Activated naive CD4-positive, alpha-beta T cell (primary cell): ENCODE results near the gene LINC01488.

Experiments used
- DNase-seq, 4 experiments: peaks; one replicate each; lab custom pipeline; 2025; lab: John Stamatoyannopoulos, UW

Gene LINC01488

GRCh38 chr11:69445131-69445470 is 36.4 kb upstream of the LINC01488 start:
- no peak for DNase-seq

GRCh38 chr11:69446108-69446507 is 35.4 kb upstream of the LINC01488 start:
- DNase-seq: no peak

DNA sequence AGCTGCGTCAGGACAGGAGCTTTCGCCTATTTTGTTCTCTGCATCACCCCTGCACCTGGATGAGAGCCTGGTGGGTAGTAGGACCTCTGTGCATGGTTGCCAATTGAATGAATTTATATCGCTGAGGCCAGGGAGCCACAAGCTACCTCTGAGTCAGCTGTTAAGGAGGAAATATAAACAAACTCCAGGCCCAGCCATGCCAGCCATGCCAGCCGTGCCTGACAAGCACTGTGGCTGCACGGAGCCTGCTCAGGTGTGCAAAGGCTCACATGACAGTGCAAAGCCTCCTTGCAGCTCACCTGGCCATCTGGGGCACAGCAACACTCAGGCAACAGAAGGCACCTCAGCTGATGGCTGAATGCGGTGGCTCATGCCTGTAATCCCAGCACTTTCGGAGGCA is 33.7 kb upstream of the LINC01488 start:
- DNase-seq: no peak

DNA sequence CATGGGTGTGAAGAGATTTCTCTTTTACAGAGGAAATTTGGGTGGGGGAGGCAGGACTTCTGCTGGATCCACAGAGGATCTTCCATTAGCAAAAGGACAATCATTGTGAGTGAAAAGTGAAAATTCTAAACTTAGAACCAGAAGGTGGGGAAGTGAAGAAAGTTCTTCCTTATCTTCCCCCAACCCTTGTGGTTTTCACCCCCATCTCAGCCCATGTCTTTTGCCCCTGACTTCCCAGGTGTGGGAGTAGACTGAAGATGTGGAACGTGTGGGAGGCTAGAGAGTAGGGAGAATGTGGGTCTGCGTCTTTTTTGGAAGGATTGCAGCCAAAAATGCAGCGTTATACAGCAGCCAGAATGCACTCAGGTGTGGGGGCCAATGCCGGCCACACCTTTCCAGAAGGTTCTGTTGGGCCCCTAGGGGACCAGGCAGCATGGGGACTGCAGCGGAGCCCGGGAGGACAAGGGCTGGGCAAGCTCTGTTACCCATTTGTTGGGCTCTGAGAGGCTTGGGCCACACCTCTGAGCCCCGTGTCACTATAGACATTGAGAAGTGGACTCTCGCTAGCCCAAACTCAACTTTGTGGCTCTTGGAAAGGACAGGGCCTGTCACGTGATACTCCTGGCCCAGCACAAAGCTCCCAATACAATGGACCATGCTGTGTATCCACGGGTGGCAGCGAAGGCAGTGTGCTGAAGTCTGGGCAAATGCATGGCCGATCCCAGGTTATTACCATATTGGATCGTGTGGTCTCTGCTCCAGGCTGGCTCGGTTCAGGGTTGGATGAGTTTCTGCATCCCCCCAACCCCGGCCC is 32.8 kb upstream of the LINC01488 start:
- DNase-seq: no peak

- DNase-seq: no peak
Measured at GRCh38 chr11:69449320-69450063, 32.0 kb upstream of the LINC01488 start.

DNA sequence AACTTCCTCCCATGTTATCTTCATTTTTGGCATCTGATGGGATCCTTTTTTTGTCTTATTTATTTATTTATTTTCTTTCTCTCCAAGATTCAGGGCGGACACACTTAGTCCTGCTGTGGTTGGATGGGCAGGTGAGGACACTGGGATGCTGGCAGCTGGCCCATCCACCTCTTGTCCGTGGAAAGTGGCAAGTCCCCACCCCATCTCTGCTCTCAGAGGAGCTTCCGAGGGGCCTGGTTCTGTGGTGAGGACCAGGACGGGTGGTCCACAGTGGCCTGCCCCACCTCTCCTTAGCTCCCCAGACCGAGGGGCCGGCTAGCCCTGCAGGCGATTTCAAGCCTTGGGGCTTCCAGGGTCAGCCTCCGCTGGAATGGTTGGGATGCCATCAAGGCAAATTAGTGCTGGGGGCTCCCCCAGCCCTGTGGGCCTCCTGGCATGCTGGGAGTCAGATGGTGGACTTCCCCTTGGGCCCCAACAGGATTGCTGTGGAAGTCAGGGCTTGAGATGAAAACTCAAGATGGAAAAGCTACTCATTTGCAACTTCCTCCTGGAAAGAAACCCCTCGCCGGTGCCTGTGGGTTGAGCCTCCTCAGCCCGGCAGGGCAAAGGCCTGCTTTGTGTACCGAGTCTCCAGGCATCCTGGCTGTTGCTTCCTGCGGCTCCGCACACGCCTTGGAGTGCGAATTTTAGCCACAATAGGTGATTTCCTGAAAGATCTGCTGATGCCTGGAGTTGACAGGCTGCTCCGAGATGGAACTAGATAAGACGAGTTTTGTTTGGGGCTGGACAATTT is 31.2 kb upstream of the LINC01488 start:
- DNase-seq: no peak

DNA sequence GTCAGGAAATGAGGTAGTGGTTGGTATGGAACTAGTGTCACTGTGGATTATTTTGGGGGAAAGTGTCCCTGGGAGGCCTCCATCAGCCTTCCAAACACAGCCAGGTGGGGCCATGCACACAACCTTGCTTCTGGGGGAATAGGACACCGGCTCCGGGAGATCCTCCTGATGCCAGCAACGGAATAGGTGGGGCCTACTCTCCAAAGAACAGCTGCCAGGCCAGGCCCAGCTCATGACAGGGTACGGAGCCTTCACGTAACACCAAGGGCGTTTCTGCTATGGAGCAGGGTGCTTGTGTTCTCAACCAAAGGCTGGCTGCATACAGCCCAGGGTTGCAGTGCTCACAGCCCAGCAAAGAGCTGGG is 30.6 kb upstream of the LINC01488 start:
- DNase-seq: no peak

DNA sequence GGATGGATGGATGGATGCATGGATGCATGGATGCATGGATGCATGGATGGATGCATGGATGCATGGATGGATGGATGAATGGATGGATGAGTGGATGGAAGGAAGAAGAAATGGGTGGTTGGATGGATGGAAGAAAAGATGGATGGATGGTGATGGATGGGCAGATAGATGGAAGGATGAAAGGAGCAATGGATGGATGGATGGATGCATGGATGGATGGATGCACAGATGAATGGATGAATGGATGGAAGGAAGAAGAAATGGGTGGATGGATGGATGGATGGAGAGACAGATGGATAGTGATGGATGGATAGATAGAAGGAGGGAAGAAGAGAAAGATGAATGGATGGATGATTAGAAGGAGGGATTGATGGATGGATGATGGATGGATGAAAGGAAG is 30.2 kb upstream of the LINC01488 start:
- no peak for DNase-seq

DNA sequence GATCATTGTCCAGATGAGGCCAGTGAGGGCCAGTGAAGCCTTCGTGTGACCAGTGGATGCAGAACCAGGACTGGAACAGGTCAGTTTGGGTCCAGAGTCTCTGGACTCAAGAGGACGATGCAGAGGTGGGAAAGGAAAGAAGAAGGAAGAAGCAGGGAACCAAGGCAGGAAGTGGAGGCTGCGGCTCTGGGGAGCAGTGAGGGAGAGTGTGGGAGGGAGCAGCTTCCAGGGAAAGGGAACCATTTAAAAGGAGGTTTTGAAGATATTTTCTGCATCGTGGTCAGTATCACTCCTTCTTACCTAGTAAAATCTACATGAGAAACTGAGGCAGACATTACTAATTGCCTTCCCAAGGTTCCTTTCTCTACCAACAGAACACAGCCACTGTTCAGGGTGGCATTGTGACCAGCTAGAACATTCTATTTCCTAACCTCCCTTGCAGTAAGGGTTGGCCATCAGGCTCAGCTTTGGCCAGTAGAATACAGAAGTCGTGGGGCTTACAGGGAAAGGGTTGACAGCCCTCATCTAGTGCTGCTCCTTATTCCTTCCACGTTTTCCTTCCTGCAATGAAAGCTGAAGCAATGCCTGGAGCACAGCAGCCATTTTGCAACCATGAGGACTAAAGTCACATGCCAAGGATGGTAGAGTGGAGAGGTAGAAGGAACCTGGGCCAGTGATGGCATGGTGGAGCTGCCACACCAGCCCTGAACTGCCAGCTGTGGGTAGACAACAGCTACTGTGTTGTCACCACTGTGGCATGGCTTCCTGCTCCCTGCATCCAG is 29.1 kb upstream of the LINC01488 start:
- DNase-seq: no peak

DNA sequence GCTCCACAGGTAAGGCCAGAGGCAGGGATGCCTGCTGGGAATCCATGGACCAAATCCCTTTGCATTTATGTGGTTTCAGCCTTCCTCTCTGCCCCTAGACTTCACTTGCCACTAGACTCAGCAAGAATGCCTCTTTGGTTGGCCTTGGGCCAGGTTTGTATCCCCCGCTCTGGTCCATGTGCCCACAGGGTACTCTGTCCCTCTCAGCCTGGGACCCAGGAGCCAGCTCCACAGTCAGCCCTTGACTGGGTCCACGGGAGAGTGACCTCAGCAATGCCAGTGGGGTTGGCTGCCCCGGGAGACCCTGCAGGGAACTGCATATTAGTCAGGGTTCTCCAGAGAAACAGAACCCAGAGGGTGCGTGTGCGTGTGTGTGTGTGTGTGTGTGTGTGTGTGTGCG is 28.3 kb upstream of the LINC01488 start:
- DNase-seq: no peak

- no peak for DNase-seq
Measured at GRCh38 chr11:69454018-69454417, 27.4 kb upstream of the LINC01488 start.

DNA sequence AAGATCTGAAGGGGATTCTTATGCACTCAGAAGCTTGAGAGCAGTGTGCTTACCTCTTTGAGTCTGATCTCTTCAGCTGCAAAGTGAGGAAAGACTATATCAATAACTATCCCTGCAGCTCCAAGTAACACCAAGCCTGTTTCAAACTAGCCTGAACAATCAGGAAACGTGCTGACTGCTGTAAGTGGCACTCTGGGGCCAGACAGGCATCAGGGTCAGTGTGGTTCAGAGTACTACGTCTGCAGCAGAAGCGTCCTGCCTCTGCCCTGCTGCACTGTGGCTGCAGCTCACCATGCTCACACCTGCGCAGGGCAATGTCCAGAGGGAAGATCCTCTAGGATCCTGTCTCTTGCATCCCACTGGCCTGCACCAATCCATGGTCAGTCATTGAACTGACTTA is 25.5 kb upstream of the LINC01488 start:
- no peak for DNase-seq

DNA sequence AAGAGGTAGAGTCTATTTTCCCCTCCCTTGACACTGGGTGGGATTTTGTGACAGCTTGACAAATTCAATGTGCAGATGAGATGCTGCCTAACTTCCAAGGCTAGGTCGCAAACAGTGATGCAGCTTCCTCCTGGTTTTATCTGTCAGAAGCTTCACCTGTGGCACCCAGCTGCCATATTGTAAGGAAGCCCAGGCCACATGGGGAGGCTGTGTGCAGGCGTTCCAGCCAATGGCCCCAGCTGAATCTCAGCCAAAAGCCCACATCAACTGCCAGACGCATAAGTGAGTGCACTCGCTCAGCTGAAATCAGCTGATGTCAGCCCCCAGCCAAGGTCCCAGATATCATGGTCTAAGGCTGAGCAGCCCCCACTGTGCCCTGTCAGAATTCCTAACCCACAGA is 24.8 kb upstream of the LINC01488 start:
- DNase-seq: no peak

GRCh38 chr11:69459848-69460539 is 21.5 kb upstream of the LINC01488 start:
- no peak for DNase-seq

GRCh38 chr11:69460540-69461257 is 20.8 kb upstream of the LINC01488 start:
- no peak for DNase-seq

DNA sequence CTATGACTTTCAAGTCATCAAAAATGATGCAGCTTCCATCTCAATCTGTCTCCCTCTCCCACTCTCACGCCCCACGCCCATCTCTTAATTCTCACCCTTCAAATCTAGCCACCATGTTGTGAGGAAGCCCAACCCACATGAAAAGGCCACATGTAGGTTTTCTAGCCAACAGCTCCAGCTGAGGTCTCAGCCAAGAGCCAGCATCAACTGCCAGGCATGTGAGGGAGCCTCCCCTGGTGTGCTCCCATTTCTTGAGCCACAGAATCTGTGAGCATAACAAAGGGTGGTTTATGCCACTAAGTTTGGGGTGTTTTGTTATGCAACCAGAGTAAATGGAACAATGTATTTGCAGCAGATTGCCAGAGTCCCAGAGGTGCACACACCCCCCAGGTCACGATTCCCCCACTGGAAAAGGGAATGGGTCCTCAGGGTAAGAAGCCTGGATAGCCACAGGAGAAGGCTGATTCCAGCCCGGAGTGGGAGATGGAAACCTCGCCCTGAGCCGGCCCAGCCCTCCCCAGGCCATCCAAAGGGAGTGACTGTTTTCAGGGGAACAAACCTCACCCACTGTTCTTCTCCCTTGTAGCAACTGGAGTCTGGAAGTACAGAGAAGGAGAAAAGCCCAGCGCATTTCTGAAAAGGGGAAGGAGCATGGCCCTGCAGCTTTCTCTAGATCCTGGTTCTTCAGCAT is 20.0 kb upstream of the LINC01488 start:
- no peak for DNase-seq

DNA sequence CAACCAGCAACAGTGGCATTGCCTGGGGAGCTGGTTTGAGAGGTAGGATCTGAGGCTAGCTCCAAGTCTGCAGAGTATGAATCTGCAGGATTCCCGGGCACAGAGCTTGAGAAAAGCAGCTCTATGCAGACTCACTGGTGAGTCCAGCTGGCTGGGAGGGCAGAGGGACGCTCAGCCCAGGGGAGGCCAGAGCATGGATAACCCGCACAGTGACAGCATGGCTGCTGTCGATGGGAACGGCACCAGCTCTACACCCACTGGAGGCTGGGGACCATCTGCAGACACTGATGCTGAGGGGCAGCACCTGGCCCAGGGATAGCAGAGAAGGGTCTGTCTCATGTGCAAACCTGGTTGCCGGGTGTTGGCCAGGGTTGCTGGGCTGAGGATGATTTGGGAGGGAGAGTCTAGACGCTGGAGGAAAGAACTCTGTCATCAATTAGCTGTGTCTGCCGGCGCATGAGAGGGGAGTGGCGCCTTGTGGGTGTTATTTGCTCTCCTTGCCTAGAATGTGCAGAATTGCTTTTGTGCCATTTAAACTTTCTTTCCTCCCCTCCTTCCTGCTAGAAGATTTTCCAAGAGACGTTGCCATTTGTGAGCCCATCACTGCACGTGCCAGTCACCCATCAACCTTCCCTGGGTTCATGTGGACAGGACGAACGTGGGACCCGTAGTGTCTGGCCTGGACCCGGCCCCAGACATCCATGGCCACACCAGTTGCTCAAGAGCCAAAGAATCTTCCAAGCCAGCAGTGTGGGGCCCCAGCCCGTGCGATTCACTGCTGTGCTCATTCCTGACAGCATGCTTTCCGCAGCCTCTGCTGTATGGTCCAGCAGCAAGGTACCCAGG is 19.1 kb upstream of the LINC01488 start:
- DNase-seq: no peak

GRCh38 chr11:69463181-69463994 is 18.1 kb upstream of the LINC01488 start:
- DNase-seq: no peak
